Tibial artery (tissue), 4 donors: ENCODE results near the gene ABCA6.
"Not testable (repeated sequence)": the region's sequence is repeated elsewhere in the genome, so short reads cannot be mapped to it uniquely, and the experiment has no call there.

Source experiments
- DNase-seq, 2 donors: peaks; one replicate each; pipeline ENCODE4 v3.0.0-alpha.2; 2019
- H3K27ac ChIP-seq, 2 donors: fragments of 200-600 bp; sonication (generic) in 1 of 2; 1 replicate in 1 of 2; 2 replicates in 1 of 2; pipeline ENCODE4 v1.5.1; 2018 to 2019; ENCODE audit warnings: mild to moderate bottlenecking in 1 of 2
- H3K27me3 ChIP-seq, 2 donors: fragments of 200-600 bp; sonication (generic) in 1 of 2; one replicate each; pipeline versions ENCODE4 v1.5.1 to v1.6.0; 2016 to 2019
- H3K36me3 ChIP-seq, 3 donors: fragments of 200-600 bp; sonication (generic) in 2 of 3; one replicate each; pipeline ENCODE4 v1.5.1; 2016 to 2019; ENCODE audit warnings: mild to moderate bottlenecking in 2 of 3
- H3K4me1 ChIP-seq, 4 donors: fragments of 200-600 bp; sonication (generic) in 2 of 4; 1 replicate in 3 of 4; 2 replicates in 1 of 4; pipeline ENCODE4 v1.5.1; 2016 to 2019
- H3K4me3 ChIP-seq, 2 donors: fragments of 200-600 bp; sonication (generic) in 1 of 2; 1 replicate in 1 of 2; 2 replicates in 1 of 2; pipeline ENCODE4 v1.5.1; 2018 to 2019; ENCODE audit warnings: mild to moderate bottlenecking in 2 of 2
- H3K9me3 ChIP-seq, 3 donors: fragments of 200-600 bp; sonication (generic) in 1 of 3; one replicate each; pipeline ENCODE4 v1.5.1; 2016 to 2019
- CTCF ChIP-seq, 2 experiments: fragments of 200-600 bp in 1 of 2; fragments of 450-650 bp in 1 of 2; IDR thresholded peaks; one replicate each; pipeline ENCODE4 v1.5.1; 2017 to 2019; ENCODE audit warnings: antibody characterized with exemption in 2 of 2, mild to moderate bottlenecking in 1 of 2, moderate library complexity in 1 of 2
- intact Hi-C: fragments of 100-400 bp; cut with DNase I; formaldehyde crosslinking; loops from one replicate; pipeline ENCODE4 v1.15.0; 2023; ENCODE audit warnings: low total_unique reads

Gene ABCA6

GRCh38 chr17:69176457-69176795, 34.7 kb upstream of the ABCA6 start:
- Histone ChIP-seq H3K27me3 (no peaks in the 10 kb centered on the region), H3K9me3 (no peaks in the 10 kb centered on the region), H3K27ac (no peak overlapping the region), H3K4me1 (no peaks in the 10 kb centered on the region), H3K36me3 (no peaks in the 10 kb centered on the region), H3K4me3 (no peak overlapping the region)
- DNase-seq = no peak
- intact Hi-C loops = no loop called here
- no peak for TF ChIP-seq CTCF (IDR thresholded peaks at IDR 0.05)

GRCh38 chr17:69175625-69176456, 34.1 kb upstream of the ABCA6 start:
- no peaks in the 10 kb centered on the region for H3K4me1 ChIP-seq
- H3K9me3 ChIP-seq = no peaks in the 10 kb centered on the region
- no peak overlapping the region for H3K27ac ChIP-seq
- H3K36me3 ChIP-seq = no peaks in the 10 kb centered on the region
- intact Hi-C loops = no loop called here
- TF ChIP-seq CTCF (IDR thresholded peaks at IDR 0.05) = no peak
- no peaks in the 10 kb centered on the region for H3K27me3 ChIP-seq
- no peak for DNase-seq
- no peak overlapping the region for H3K4me3 ChIP-seq

GRCh38 chr17:69175262-69175624, 33.5 kb upstream of the ABCA6 start:
- Histone ChIP-seq H3K9me3 (no peaks in the 10 kb centered on the region), H3K4me1 (no peaks in the 10 kb centered on the region), H3K4me3 (no peak overlapping the region), H3K36me3 (no peaks in the 10 kb centered on the region), H3K27ac (no peak overlapping the region), H3K27me3 (no peaks in the 10 kb centered on the region)
- intact Hi-C loops = no loop called here
- no peak for DNase-seq
- no peak for TF ChIP-seq CTCF (IDR thresholded peaks at IDR 0.05)

GRCh38 chr17:69173118-69173517, 31.4 kb upstream of the ABCA6 start:
- intact Hi-C loops = no loop called here
- Histone ChIP-seq H3K27me3 (no peaks in the 10 kb centered on the region), H3K9me3 (no peaks in the 10 kb centered on the region), H3K27ac (no peak overlapping the region), H3K36me3 (no peaks in the 10 kb centered on the region), H3K4me1 (no peaks in the 10 kb centered on the region), H3K4me3 (no peak overlapping the region)
- TF ChIP-seq CTCF (IDR thresholded peaks at IDR 0.05) = no peak
- no peak for DNase-seq

- intact Hi-C loops = no loop called here
- Histone ChIP-seq H3K27ac (no peak overlapping the region), H3K9me3 (no peaks in the 10 kb centered on the region), H3K36me3 (no peaks in the 10 kb centered on the region), H3K27me3 (no peaks in the 10 kb centered on the region), H3K4me3 (no peak overlapping the region), H3K4me1 (no peaks in the 10 kb centered on the region)
- TF ChIP-seq CTCF (IDR thresholded peaks at IDR 0.05) = no peak
- no peak for DNase-seq
These were observed 28.7 kb upstream of the ABCA6 start for GRCh38 chr17:69170377-69170776.

- DNase-seq, H3K9me3 ChIP-seq, H3K4me3 ChIP-seq, H3K4me1 ChIP-seq, H3K27ac ChIP-seq, H3K27me3 ChIP-seq, H3K36me3 ChIP-seq, intact Hi-C loops: not testable (repeated sequence)
These were observed 26.9 kb upstream of the ABCA6 start for GRCh38 chr17:69168642-69169041.
